ENCODE measurements around the gene GALR2.
A peak's percentile ranks its signal among the peaks of the same experiment; 100 is the strongest.

GALR2 gene

GRCh38 chr17:76102944-76103273 lies 28.3 kb downstream of the GALR2 start:
- no peak for DNase-seq

GRCh38 chr17:76103274-76104139 lies 28.9 kb downstream of the GALR2 start, which contains the start of gene EXOC7:
Gene EXOC7 (minus strand): TSS chr17:76103787. CDS start chr17:76103692, 95 bp downstream.
- DNase-seq, result peak; percentile 98

GRCh38 chr17:76104140-76104895 lies 29.7 kb downstream of the GALR2 start:
- DNase-seq, result no peak

GRCh38 chr17:76104896-76105231 lies 30.3 kb downstream of the GALR2 start:
- DNase-seq, result no peak

- no peak for DNase-seq
Measured at GRCh38 chr17:76106703-76107102, 32.1 kb downstream of the GALR2 start.

GRCh38 chr17:76107509-76107908 lies 32.9 kb downstream of the GALR2 start:
- peak; percentile 73 for DNase-seq

- no peak for DNase-seq
Measured at GRCh38 chr17:76111956-76112355, 37.4 kb downstream of the GALR2 start.

- DNase-seq, result no peak
Measured at GRCh38 chr17:76115138-76115754, 40.7 kb downstream of the GALR2 start.

- DNase-seq, result no peak
Measured at GRCh38 chr17:76119409-76120371, 45.1 kb downstream of the GALR2 start.

- peak; percentile 25 for DNase-seq
Measured at GRCh38 chr17:76120658-76121008, 46.1 kb downstream of the GALR2 start.

- DNase-seq, result peak; percentile 45
Measured at GRCh38 chr17:76121932-76122430, 47.4 kb downstream of the GALR2 start.

GRCh38 chr17:76122431-76123190 lies 48.0 kb downstream of the GALR2 start:
- no peak for DNase-seq

- no peak for DNase-seq
Measured at GRCh38 chr17:76123191-76123499, 48.6 kb downstream of the GALR2 start.

GRCh38 chr17:76123749-76124581 lies 49.4 kb downstream of the GALR2 start:
- no peak for DNase-seq

GRCh38 chr17:76124582-76125390 lies 50.2 kb downstream of the GALR2 start:
- peak; percentile 52 for DNase-seq

- no peak for DNase-seq
Measured at GRCh38 chr17:76125391-76125675, 50.8 kb downstream of the GALR2 start.

- DNase-seq, result no peak
Measured at GRCh38 chr17:76125922-76126321, 51.3 kb downstream of the GALR2 start.
